Keratinocyte (primary cell): ENCODE data around the gene DDT. TPM values are rescaled to one million over a fixed set of nuclear protein-coding genes. Genes with fewer than 3 reads are reported as not detected.
"Not testable (repeated sequence)": the region's sequence is repeated elsewhere in the genome, so short reads cannot be mapped to it uniquely, and the experiment has no call there.

ENCODE experiments used
- DNase-seq: peaks from one replicate; pipeline ENCODE4 v3.0.0-alpha.2; 2011; ENCODE audit warnings: low read depth, missing footprints, low spot score
- FAIRE-seq: peaks from 2 replicates; lab custom pipeline; 2011; peaks lifted over from hg19 to GRCh38; lab: Jason Lieb, UNC
- H2AFZ ChIP-seq: 2 replicates; pipeline ENCODE4 v1.6.0; 2012; ENCODE audit warnings: low read length, control low read depth, inconsistent platforms; ENCODE audit not compliant: control insufficient read depth
- H3K27ac ChIP-seq: 2 replicates; pipeline ENCODE4 v1.5.1; 2011; ENCODE audit warnings: low read length; ENCODE audit not compliant: control insufficient read depth, insufficient read depth
- H3K27me3 ChIP-seq: 3 replicates; pipeline ENCODE4 v1.6.0; 2011; ENCODE audit warnings: low read length; ENCODE audit not compliant: control insufficient read depth, insufficient read depth; ENCODE audit errors: extremely low read depth
- H3K36me3 ChIP-seq, 2 experiments: 2 replicates in 1 of 2; 3 replicates in 1 of 2; pipeline ENCODE4 v1.5.1; 2011; ENCODE audit warnings: low read length in 2 of 2, mild to moderate bottlenecking in 1 of 2; ENCODE audit not compliant: control insufficient read depth in 2 of 2, insufficient read depth in 2 of 2; ENCODE audit errors: extremely low read depth in 1 of 2
- H3K4me1 ChIP-seq: 3 replicates; pipeline ENCODE4 v1.5.1; 2011; ENCODE audit warnings: low read length; ENCODE audit not compliant: control insufficient read depth, insufficient read depth; ENCODE audit errors: extremely low read depth
- H3K4me2 ChIP-seq: 3 replicates; pipeline ENCODE4 v1.6.0; 2011; ENCODE audit warnings: low read depth, low read length; ENCODE audit not compliant: control insufficient read depth, insufficient read depth; ENCODE audit errors: extremely low read depth
- H3K4me3 ChIP-seq, 3 experiments: fragments of 200-600 bp in 1 of 3; sonication (generic) in 1 of 3; 2 replicates in 2 of 3; 3 replicates in 1 of 3; pipeline ENCODE4 v1.5.1; 2011 to 2016; ENCODE audit warnings: low read length in 3 of 3, mild to moderate bottlenecking in 3 of 3, control low read depth in 2 of 3, inconsistent platforms in 1 of 3, low read depth in 1 of 3, mixed read lengths in 1 of 3, mixed run types in 1 of 3, moderate library complexity in 1 of 3; ENCODE audit not compliant: control insufficient read depth in 2 of 3, insufficient read depth in 2 of 3; ENCODE audit errors: extremely low read depth in 1 of 3
- H3K79me2 ChIP-seq: 2 replicates; pipeline ENCODE4 v1.6.0; 2012; ENCODE audit warnings: low read length; ENCODE audit not compliant: control insufficient read depth, insufficient read depth
- H3K9ac ChIP-seq: 3 replicates; pipeline ENCODE4 v1.6.0; 2011; ENCODE audit warnings: low read length; ENCODE audit not compliant: control insufficient read depth, insufficient read depth; ENCODE audit errors: extremely low read depth
- H3K9me1 ChIP-seq: 3 replicates; pipeline ENCODE4 v1.6.0; 2011; ENCODE audit warnings: low read length; ENCODE audit not compliant: control insufficient read depth, insufficient read depth; ENCODE audit errors: extremely low read depth
- H3K9me3 ChIP-seq: 2 replicates; pipeline ENCODE4 v1.5.1; 2012; ENCODE audit warnings: low read depth, low read length; ENCODE audit not compliant: control insufficient read depth
- H4K20me1 ChIP-seq: 3 replicates; pipeline ENCODE4 v1.6.0; 2011; ENCODE audit warnings: low read length; ENCODE audit not compliant: control insufficient read depth, insufficient read depth; ENCODE audit errors: extremely low read depth
- EZH2 ChIP-seq: IDR thresholded peaks from one replicate; pipeline ENCODE4 v1.6.1; 2012; ENCODE audit warnings: inconsistent platforms, mild to moderate bottlenecking, low read length, moderate library complexity
- dilution Hi-C: fragments of 300-500 bp; cut with MboI; formaldehyde crosslinking; loops from one replicate; pipeline ENCODE4 v1.7.0; 2020; ENCODE audit warnings: low sequenced_read_pairs; ENCODE audit not compliant: extremely low pct_ligation_motif_present
- polyA plus RNA-seq, 5 experiments: library from polyadenylated mRNA; depleted of rRNA in 3 of 5; stranded (reverse) in 3 of 5; stranded (forward) in 1 of 5; unstranded in 1 of 5; fragments of >200 nt; gene quantifications; 1 replicate in 1 of 5; 2 replicates in 3 of 5; 3 replicates in 1 of 5; pipeline versions ENCODE4 v1.2.1 to v1.2.3, GENCODE V29; 2011 to 2012; ENCODE audit warnings: missing spikeins in 2 of 5, low read depth in 1 of 5, low replicate concordance in 1 of 5
- TF ChIP-seq, protein P1 (sequence below), 3 experiments: IDR thresholded peaks in 1 of 3; conservative IDR thresholded peaks in 1 of 3; optimal IDR thresholded peaks in 1 of 3; 2 replicates in 2 of 3; 3 replicates in 1 of 3; pipeline versions ENCODE3 to v1.5.1; 2011; ENCODE audit warnings: low read length in 3 of 3, mild to moderate bottlenecking in 3 of 3, moderate library complexity in 2 of 3, control low read depth in 1 of 3, inconsistent platforms in 1 of 3; ENCODE audit not compliant: insufficient read depth in 2 of 3; ENCODE audit errors: extremely low read depth in 1 of 3

The DDT gene
- polyA plus RNA-seq, 1 donor (not counting 4 experiments of a cell fraction or from before 2014, with no cell fraction given), result 151 TPM

DNA sequence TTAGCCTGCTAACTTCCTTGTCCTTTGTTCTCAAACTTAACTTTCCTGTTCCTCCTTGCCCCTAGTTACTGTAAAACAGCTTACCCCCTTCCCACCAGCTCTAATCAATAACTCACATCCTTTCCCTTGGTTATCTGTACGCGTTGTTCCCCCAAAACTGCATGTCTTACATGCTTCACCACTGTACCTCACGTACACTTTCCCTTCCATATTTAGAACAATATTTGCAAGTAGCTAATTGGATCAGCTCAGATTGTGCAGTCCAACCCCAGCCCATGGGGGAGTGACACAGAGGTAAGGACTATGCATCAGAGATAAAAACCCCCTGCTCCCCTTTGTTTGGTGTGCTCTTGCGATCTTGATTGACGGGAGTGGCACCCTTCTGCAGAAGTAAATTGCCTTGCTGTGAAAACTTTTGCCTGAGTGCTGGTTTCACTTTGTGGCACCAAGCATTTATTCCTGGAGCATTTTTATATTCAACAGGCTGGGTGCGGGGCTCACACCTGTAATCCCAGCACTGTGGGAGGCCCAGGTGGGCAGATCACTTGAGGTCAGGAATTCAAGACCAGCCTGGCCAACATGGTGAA is 49.1 kb downstream of the DDT start:
- no peak overlapping the region for H2AFZ ChIP-seq
- TF ChIP-seq EZH2, result no peak
- TF ChIP-seq, protein P1, sequence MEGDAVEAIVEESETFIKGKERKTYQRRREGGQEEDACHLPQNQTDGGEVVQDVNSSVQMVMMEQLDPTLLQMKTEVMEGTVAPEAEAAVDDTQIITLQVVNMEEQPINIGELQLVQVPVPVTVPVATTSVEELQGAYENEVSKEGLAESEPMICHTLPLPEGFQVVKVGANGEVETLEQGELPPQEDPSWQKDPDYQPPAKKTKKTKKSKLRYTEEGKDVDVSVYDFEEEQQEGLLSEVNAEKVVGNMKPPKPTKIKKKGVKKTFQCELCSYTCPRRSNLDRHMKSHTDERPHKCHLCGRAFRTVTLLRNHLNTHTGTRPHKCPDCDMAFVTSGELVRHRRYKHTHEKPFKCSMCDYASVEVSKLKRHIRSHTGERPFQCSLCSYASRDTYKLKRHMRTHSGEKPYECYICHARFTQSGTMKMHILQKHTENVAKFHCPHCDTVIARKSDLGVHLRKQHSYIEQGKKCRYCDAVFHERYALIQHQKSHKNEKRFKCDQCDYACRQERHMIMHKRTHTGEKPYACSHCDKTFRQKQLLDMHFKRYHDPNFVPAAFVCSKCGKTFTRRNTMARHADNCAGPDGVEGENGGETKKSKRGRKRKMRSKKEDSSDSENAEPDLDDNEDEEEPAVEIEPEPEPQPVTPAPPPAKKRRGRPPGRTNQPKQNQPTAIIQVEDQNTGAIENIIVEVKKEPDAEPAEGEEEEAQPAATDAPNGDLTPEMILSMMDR (optimal IDR thresholded peaks at IDR 0.05 in 1 of 3, IDR thresholded peaks at IDR 0.05 in 1 of 3, conservative IDR thresholded peaks at IDR 0.05 in 1 of 3; ENCODE audit: extremely low read depth in 1 of 3, insufficient read depth in 2 of 3, low read length in 3 of 3), result no peak
- H3K27me3 ChIP-seq, result no peaks in the 10 kb centered on the region
- no peak overlapping the region for H3K27ac ChIP-seq
- H3K79me2 ChIP-seq, result no peaks in the 10 kb centered on the region
- no peak for FAIRE-seq
- no peak for DNase-seq
- H3K9ac ChIP-seq, result no peak overlapping the region
- H3K9me1 ChIP-seq, result no peaks in the 10 kb centered on the region
- H3K9me3 ChIP-seq, result peaks cover 7% of the 10 kb centered on the region
- no peak overlapping the region for H3K4me3 ChIP-seq
- dilution Hi-C loops, result no loop called here
- H4K20me1 ChIP-seq, result no peaks in the 10 kb centered on the region
- no peaks in the 10 kb centered on the region for H3K36me3 ChIP-seq
- H3K4me1 ChIP-seq, result peaks cover 13% of the 10 kb centered on the region
- H3K4me2 ChIP-seq, result no peak overlapping the region

DNA sequence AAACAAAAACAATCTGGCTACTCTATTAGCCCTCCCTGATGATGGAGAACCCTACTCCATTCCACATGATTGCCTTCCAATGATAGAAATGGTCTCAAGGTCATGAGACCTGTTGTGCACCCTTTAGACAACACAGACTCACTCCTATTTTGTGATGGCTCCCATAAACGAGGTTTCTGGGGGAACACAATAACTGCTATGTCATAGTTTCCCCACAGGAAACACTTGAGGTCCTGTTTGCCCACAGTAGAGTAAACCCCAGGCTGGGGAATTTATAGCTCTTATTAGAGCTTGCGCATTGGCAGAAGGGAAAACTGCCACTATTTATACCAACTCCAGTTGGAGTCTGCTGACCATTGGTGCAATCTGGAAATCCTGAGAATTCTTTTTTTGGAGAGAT is 51.3 kb downstream of the DDT start:
- no peaks in the 10 kb centered on the region for H3K36me3 ChIP-seq
- no peaks in the 10 kb centered on the region for H4K20me1 ChIP-seq
- no peak overlapping the region for H3K27ac ChIP-seq
- DNase-seq (no peak), FAIRE-seq (no peak)
- H3K9me1 ChIP-seq, result no peaks in the 10 kb centered on the region
- dilution Hi-C loops, result no loop called here
- H3K79me2 ChIP-seq, result no peaks in the 10 kb centered on the region
- H3K27me3 ChIP-seq, result no peaks in the 10 kb centered on the region
- H3K4me1 ChIP-seq, result peaks cover 6% of the 10 kb centered on the region
- H3K9me3 ChIP-seq, result peaks cover 7% of the 10 kb centered on the region
- H3K9ac ChIP-seq, result no peak overlapping the region
- no peak overlapping the region for H3K4me3 ChIP-seq
- no peak overlapping the region for H3K4me2 ChIP-seq
- TF ChIP-seq EZH2, result no peak
- TF ChIP-seq, protein P1 (optimal IDR thresholded peaks at IDR 0.05 in 1 of 3, IDR thresholded peaks at IDR 0.05 in 1 of 3, conservative IDR thresholded peaks at IDR 0.05 in 1 of 3; ENCODE audit: extremely low read depth in 1 of 3, insufficient read depth in 2 of 3, low read length in 3 of 3), result no peak
- no peak overlapping the region for H2AFZ ChIP-seq

DNA sequence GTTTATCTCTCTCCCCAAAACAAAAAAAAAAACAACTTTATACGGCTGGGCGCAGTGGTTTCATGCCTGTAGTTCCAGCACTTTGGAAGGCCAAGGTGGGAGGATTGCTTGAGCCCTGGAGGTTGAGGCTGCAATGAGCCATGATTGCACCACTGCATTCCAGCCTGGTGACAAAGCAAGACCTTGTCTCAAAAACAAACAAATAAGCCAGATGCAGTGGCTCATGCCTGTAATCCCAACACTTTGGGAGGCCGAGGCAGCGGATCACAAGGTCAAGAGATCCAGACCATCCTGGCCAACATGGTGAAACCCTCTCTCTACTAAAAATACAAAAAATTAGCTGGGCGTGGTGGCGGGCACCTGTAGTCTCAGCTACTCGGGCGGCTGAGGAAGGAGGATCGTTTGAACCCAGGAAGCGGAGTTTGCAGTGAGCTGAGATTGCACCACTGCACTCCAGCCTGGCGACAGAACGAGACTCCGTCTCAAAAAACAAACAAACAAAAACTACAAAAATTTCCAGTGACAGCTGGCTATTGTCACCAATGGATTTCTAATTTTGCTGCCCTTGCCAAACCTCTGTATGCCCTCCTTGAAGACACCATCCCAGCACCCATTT is 52.5 kb downstream of the DDT start:
- H3K4me1 ChIP-seq, H2AFZ ChIP-seq, H3K9me1 ChIP-seq, H3K4me3 ChIP-seq, H3K79me2 ChIP-seq, H3K9ac ChIP-seq, H3K9me3 ChIP-seq, H3K36me3 ChIP-seq, DNase-seq, H4K20me1 ChIP-seq, dilution Hi-C loops, H3K27ac ChIP-seq, FAIRE-seq, H3K27me3 ChIP-seq, H3K4me2 ChIP-seq: not testable (repeated sequence)
